Head of caudate nucleus (tissue), 42 donors: ENCODE measurements around the gene MYCBP.
"Not testable (repeated sequence)": the region's sequence is repeated elsewhere in the genome, so short reads cannot be mapped to it uniquely, and the experiment has no call there.

Experiments used
- DNase-seq, 42 donors: peaks; one replicate each; pipeline versions ENCODE4 v3.0.0 to v3.0.0-alpha.2; 2020 to 2021; ENCODE audit warnings: mixed read lengths in 7 of 42
- intact Hi-C: fragments of 100-400 bp; cut with DNase I; formaldehyde crosslinking; loops from one replicate; pipeline ENCODE4 v1.15.0; 2022

The MYCBP gene

DNA sequence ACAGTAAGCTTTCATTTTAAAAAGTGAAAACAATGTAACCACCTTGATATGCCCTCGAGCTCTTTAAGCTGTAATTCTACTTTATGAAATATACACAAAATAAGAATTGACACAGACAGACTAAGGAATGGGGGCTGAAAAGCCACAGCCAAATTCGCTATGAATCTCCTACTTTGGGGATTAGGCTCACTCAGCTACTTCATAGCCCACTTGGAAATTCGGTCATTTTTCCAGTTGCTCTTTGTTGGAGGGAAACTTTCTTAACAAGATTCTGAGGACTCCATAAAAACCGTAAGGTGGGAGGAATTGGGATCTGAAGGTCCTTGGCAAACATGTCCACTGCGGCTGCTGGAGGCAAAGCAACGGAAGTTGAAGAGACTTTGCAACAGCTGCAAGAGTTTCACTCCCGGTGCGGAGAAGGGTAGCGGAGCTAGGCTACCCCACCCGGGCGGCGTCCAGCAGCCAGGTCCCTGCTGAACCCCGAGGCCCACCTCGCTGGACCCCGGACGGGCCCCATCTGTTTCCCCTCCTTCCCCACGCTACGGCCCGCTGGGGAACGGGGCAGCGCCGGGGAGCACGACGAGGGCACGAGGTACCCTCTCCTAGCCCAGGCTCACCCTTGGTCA is 634 bp downstream of the MYCBP start:
- intact Hi-C loops = loop anchor here (5.0 to 10.0 kb wide), 2 partner anchors 55 to 122 kb away; partner anchors contain the start of gene AKIRIN1
- peak in 17 of 42 donors; percentile 2 to 39 (median 16) for DNase-seq

DNA sequence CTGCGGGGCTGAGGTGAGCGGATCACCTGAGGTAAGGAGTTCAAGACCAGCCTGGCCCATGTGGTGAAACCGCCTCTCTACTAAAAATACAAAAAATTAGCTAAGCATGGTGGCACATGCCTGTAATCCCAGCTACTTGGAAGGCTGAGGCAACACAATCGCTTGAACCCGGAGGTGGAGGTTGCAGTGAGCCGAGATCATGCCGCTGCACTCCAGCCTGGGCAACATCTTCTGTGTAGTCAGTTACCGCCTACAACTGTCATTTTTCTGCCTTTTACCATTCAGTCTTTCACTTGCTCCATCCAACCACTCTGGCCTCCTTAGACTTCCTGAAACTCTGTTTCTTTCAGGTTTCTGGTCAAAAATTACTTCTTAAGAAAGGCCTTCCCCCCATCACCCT is 2.2 kb downstream of the MYCBP start:
- intact Hi-C loops = loop anchor here (5.0 to 10.0 kb wide), 2 partner anchors 56 to 124 kb away; partner anchors contain the start of gene AKIRIN1
- no peak for DNase-seq

DNA sequence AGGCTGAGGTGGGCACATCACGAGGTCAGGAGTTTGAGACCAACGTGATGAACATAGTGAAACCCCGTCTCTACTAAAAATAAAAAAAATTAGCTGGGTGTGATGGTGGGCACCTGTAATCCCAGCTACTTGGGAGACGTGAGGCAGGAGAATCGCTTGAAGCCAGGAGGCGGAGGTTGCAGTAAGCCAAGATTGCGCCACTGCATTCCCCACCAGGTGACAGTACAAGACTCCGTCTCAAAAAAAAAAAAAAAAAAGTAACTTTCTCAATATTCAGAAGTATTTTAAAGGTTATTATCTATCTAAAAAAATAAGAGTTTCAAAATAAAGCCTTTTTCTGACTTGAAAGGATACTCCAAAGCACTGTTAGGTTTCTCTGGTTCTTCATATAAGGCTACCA is 5.9 kb downstream of the MYCBP start:
- intact Hi-C loops = no loop called here
- no peak for DNase-seq

DNA sequence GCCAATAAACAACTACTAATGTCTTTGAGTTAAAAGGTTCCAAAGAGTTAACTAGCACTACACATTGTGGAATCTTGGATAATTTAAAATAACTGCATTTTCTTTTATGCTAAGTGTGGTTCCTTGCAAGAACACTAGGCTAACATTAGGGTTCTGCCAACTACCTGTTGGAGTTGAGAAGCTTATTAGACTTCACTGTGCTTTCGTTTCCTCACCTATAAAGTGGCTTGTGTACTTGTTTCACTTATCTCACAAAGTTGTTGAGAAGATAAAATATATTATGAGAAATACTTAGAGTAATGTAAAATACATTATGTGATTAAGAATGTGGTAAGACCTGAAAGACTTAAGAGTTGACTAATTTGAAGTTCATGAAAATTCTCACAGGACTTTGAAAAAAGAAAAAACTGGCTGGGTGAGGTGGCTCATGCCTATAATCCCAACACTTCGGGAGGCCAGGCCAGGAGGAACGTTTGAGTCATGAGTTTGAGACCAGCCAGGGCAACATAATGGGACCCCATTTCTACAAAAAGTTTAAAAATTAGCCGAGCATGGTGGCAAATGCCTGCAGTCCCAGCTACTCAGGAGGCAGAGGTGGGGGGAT is 7.9 kb downstream of the MYCBP start:
- intact Hi-C loops = no loop called here
- DNase-seq = no peak

DNA sequence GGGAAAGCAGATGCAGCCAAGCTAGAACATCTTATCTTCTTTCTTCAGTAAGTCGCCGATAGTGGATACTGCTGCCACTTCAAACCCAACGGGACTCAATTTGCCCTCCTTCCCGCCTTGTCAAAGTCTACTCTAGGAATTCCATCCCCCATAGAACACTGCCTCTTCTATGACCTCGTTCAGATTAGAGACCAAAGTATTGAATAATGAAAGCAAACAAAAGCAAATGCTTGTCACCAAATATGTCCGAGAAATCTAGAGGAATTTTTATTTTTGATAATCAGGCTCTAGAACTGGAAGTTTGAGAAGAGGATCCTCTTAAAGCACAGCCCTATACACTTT is 12.7 kb downstream of the MYCBP start:
- DNase-seq = peak in 4 of 42 donors; percentile 18 to 30 (median 24)
- intact Hi-C loops = no loop called here

DNA sequence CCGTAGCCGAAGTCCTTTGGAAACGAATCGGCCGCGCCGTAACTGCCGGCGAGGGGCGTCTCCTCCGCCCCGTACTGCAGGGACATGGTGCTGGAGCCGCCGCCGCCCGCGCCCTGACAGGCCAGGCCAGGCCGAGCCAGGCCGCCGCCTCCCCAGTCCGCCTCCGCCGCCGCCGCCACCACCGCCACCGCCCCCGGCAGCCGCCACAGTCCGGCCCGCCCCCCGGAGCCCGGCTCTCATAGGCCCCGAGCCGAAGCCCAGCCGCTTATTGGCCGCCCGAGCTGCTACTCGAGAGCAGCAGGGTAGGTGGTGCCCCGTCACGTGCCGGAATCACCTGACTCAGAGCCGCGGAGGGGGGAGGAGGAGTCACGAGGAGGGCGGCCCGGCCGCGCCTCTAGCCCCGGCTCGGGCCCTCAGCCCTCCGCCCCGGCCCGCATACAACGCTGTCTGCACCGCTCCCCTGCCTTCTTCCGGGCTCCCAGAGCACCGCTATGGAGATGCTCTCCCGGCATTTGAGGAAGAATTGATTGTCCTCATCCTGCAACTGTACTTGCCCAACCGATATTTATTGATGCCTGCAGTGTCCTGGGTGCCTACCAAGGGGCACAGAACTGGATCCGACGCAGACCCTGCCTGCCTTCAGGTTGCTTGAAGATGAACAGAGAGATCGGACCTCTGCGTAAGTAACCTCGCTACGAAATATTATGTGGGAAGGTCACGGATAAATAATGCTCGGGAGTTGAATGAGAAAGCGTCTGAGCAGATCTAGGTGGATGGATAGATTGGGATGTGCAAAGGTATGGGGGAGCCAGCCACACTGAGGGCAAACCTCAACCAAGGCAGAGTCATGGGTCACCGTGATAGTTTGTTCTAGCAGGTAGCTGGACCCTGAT is 13.3 kb downstream of the MYCBP start, which contains the start of gene RRAGC:
Gene RRAGC, minus strand, starts transcription at position 212 of the 893 bp plus-strand sequence. Its CDS starts 126 bp downstream, at position 86.
- intact Hi-C loops = no loop called here
- DNase-seq = peak; percentile 99 to 100 (median 100)

DNA sequence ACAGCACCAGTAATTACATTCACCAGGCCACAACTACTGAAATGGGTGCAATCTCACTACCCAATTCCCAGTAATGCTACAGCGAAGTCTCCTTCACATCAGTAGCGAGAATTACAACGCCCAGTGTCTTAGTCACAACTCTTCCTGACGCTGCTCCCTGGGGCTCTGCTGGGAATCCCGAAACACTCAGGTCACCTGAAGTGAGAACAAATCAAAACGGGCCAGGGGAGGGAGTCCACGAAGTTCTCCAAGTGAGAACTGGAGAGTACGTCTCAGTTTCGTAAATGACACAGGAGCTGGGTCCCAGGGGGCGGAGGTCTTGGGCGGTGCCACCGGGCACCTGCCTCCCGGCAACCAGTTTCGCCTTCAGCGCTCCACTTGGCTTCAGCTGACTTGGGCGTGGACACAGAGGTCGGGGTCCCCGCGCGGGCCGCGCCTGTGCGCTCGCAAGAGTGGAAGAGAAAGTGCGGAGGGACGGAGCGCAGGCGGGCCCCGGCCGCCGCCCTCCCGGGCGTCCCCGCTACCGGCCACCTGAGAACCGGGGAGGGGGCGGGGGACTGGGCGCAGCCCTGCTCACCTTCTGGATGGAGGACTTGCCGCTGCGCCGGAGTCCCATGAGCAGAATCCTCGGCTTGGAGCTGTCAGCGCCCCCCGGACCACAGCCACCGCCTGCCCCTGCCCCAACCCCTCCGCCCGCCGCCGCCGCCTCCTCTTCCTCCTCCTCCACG is 14.2 kb downstream of the MYCBP start:
- intact Hi-C loops = no loop called here
- peak in 38 of 42 donors; percentile 7 to 75 (median 47) for DNase-seq

DNA sequence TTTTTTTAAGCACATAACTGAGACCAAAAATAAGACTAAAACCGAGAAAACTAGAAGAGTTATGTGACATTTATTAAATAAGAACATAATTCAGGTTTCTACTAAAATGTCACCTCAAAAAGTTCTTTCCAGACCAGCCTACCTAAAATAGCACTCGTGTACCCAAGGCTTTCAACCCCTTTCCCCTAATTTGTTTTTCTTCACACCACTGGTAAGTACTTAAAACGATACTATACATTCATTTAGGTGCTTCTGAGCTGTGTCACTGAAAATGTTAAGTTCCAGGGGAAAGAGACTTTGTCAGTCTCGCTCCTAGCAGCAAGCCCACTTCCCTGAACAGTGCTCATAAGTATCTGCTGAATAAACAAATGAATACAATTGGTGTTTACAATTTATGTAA is 20.4 kb downstream of the MYCBP start:
- no peak for DNase-seq
- intact Hi-C loops = no loop called here

DNA sequence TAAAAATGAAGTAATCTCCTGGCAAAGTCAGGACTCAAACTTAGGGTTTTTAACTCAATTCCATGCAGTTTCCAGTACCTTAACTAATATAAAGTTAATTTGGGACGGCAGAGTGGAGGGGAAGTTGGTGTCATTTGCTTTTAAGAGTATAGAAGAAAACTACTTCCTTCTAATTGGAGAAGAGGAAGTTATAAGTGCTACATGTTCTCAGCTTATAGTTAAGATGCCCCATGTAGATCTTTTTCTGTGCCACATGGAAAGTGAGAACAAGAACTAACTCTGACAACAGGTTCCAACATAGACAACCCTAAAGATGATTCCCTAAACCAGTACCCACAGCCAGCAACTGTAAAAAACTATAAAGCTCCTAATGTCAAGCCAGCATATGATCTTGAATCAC is 25.1 kb downstream of the MYCBP start:
- DNase-seq = no peak
- intact Hi-C loops = no loop called here

DNA sequence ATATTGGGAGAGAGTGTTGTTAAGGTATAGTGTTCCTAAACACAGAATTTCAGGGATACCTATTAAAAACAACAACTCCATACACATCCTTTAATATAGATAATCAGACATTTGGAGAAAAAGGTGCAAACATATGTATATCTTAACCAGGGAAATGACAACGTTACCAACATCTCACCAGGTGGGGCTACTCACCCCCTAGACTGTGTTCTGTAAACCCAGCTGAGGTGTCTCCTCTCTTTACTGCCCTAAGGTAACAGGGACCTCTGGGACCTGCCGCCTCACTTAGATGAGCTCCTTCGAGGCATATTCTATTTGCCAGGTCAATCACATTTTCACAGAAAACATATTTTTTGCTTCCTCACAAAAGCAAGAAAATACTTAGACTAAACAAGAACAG is 26.9 kb downstream of the MYCBP start:
- DNase-seq = no peak
- intact Hi-C loops = no loop called here

DNA sequence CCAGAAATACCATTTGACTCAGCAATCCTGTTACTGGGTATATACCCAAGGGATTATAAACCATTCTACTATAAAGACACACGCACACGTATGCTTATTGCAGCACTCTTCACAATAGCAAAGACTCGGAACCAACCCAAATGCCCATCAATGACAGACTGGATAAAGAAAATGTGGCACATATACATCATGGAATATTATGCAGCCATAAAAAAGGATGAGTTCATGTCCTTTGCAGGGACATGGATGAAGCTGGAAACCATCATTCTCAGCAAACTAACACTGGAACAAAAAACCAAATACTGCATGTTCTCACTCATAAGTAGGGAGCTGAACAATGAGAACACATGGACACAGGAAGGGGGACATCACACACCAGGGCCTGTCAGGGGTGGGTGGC is 28.1 kb downstream of the MYCBP start:
- DNase-seq, intact Hi-C loops: not testable (repeated sequence)

DNA sequence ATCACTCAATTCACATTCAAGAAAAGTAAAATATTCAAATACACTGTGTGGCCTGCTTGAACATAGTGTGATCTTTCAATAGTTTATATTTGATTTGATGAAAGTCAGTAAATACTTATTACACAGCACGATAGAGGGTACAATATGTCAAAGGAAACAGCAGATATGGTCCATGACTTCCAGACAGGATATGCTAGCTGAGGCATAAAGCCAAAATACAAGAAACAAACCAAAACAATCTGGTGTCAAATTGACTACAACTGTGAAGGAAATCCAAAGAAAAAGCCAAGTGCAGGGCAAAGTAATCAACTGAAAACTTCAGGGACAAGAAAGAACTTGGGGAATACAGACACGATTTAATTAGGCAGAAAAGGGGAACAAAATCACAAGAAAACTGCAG is 32.9 kb downstream of the MYCBP start:
- no peak for DNase-seq
- intact Hi-C loops = no loop called here

DNA sequence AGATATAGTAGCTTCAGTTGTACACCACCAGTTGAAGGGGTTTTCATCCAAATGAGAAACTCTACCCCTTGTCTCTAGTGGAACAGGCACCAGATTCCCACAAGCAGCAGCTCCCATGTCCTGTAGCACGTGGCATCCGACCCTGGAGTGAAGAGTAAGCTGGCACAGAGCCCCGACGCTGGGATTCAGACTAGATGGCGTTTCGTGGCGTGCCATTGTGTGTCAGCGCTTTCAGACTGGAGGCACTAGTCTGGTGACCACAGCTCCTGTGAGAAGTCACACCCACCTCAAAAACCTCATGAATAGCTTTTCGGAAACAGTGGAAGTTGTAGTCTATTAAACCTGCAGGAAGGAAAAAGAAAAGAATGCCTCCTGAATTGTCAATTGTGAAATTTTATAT is 33.8 kb downstream of the MYCBP start:
- intact Hi-C loops = loop anchor here (10.0 kb wide), 1 partner anchor 815 kb away; no protein-coding TSS in a partner anchor
- no peak for DNase-seq

DNA sequence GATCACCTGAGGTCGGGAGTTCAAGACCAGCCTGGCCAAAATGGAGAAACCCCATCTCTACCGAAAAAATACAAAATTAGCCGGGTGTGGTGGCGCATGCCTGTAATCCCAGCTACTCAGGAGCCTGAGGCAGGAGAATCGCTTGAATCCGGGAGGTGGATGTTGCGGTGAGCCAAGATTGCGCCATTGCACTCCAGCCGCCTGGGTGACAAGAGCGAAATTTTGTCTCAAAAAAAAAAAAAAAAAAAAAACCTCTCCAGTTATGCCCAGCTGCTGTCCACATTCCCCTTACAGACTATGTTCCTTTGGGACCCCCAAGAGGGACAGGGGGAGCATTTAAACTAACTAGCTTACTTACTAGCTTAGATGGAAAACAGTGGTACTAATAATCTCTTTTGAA is 36.8 kb downstream of the MYCBP start:
- not testable (repeated sequence) for DNase-seq
- intact Hi-C loops = loop anchor here (10.0 kb wide), 1 partner anchor 812 kb away; no protein-coding TSS in a partner anchor

DNA sequence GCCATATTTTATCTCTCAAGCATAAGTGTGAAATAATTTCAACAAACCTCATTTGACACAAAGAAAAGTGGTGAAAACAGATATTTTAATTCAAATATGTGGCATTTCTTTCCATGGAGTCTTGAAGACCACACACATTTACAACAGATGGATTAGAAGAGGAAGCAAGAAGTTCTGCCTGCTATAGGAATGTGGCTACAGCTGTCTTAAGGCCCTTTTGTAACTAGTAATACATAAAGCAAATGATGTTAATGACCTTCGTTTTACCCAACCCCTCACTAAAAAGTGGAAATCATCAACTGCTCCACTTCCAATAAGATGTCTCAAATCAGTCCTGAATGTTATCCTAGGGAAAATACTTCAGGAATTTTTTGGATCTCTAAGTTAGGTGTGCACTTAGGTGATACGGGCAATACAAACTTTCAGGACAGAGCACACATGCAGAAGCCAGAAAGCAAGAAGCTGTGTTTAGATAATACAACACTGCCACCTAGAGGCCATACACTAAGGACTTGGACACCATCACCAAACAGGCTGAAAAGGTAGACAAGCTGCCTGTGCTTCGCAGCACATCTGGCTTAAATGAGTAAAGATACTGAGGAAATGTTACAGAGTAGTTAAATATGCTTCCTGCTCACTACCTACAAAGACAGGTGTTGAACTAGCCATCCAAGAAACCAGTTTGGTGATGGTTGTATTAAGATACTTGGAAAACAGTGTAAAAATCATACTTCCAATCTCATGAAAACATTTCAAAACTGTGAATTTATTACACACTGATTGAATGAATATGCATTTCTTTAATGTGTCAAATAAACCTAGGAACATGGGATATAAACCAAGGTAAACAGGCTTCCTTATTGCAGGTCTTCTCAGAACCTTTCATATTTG is 38.0 kb downstream of the MYCBP start:
- peak in 21 of 42 donors; percentile 23 to 83 (median 61) for DNase-seq
- intact Hi-C loops = loop anchor here (10.0 kb wide), 1 partner anchor 810 kb away; no protein-coding TSS in a partner anchor

DNA sequence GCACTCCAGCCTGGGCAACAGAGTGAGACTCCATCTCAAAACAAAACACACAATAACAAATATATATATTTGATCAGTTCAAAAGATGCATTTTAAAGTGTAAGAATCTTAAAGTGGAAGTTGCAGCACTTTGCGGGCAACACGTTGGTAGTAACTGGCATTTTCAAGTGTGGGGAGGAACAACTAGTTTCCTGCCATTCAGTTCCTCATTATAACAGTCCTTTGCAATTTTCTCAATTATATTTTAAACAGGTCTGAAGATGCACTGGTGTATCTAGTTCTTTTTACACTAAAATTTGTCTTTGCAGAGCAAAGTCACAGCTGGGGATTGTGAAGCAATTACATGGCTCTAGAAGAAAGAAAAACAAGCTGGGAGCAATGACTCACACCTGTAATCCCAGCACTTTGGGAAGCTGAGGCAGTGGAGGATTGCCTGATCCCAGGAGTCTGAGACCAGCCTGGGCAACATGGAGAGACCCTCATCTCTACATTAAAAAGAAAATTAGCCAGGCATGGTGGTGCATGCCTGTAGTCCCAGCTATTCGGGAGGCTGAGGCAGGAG is 38.8 kb downstream of the MYCBP start:
- DNase-seq = no peak
- intact Hi-C loops = loop anchor here (10.0 kb wide), 1 partner anchor 810 kb away; no protein-coding TSS in a partner anchor

DNA sequence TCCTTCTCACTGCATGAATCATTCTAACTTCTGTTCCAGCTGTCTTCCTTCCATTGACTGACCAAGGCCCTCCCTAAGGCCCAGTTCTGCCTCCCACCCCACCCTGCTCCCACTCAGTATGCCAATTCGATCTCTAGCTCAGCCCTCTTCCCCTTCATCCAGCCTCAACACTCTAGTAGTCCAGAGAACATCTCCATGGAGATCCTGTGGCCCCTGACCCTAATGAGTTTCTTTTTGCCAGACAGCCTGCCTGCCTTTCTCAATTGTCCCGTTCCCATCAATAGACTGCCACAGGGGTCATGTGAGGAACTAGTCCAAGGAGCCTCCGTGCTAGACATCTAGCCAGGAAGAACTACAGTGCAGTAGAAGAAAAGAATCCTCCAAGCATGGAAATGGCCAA is 40.0 kb downstream of the MYCBP start:
- DNase-seq = peak in 9 of 42 donors; percentile 29 to 65 (median 48)
- intact Hi-C loops = loop anchor here (10.0 kb wide), 1 partner anchor 808 kb away; no protein-coding TSS in a partner anchor

DNA sequence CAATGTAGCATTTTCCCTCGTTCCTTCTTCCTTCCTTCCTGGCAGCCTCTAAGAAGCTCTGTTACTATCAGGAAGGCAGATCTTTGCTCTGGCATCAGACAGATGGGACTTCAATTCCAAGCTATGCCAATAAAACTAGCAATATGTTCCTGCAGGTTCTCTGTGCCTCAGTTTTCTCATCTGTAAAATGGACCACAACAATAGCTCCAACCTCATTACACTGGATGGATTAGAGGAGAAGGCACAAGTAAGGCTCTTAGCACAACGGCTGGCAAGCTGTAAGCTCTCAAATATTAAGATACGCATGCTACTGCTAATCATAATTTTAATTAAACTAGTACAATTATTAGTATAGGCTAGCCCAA is 40.8 kb downstream of the MYCBP start:
- intact Hi-C loops = loop anchor here (10.0 kb wide), 1 partner anchor 808 kb away; no protein-coding TSS in a partner anchor
- no peak for DNase-seq
